Measurements from ENCODE around the gene SMAD3. TPM values are rescaled to one million over a fixed set of nuclear protein-coding genes. Genes with fewer than 3 reads are reported as not detected.

The SMAD3 gene
- total and polyA plus RNA-seq, 2 of the 4 experiments (the other 2 are of a cell fraction) = 71.0 to 177 TPM

DNA sequence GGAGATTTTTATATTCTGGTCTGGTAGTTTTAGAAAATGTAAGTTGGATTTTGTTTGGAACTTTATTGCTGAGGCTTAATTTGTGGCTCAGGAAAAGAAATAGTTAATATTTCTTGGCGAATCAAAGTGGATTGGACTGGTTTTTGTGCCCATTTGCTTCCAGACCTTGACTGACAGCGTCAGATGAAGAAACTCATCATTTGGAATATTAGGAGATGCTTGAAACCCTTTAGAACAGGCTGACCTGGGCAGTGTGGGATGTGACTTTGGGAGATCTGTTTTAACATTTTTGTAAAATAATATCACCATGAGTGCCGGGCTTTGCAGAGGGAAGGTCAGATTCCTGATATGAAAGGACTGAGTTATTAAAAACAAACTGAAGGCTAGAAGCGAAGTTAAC is 106.1 kb downstream of the SMAD3 start:
- no peak overlapping the region for H2BK15ac ChIP-seq (ENCODE audit: low read depth, low read length)
- no peak overlapping the region for H4K5ac ChIP-seq (ENCODE audit: low read depth, low read length)
- H3K4me1 ChIP-seq (ENCODE audit: control insufficient read depth, insufficient read depth, low read length) = peaks cover 72% of the 10 kb centered on the region
- in situ Hi-C loops (cut with MboI; ENCODE audit: low sequenced_read_pairs) (no loop called here), dilution Hi-C loops (cut with HindIII; ENCODE audit: low sequenced_read_pairs, unreplicated experiment) (no loop called here), intact Hi-C loops (cut with micrococcal nuclease) (loop anchor here (2.0 kb wide), 1 partner anchor 65 kb away; no protein-coding TSS in a partner anchor)
- ChIA-PET CTCF (no interaction called here), POLR2A (ENCODE audit: unreplicated experiment) (no interaction called here)
- no peak for DNase-seq
- H3K56ac ChIP-seq (ENCODE audit: extremely low read depth, insufficient read depth, low read length) = no peak overlapping the region; the same call in 1 of the 2 replicates
- H3K27me3 ChIP-seq (ENCODE audit: control insufficient read depth, insufficient read depth, low read length) = no peaks in the 10 kb centered on the region
- no peak for TF ChIP-seq NFE2L2 (IDR thresholded peaks at IDR 0.05; ENCODE audit: low read depth, low read length)
- TF ChIP-seq RCOR1 (IDR thresholded peaks at IDR 0.05; ENCODE audit: insufficient replicate concordance, low read length) = no peak
- TF ChIP-seq FOS (IDR thresholded peaks at IDR 0.05; ENCODE audit: low read depth, low read length) = no peak
- no peak for TF ChIP-seq CEBPB (IDR thresholded peaks at IDR 0.05; ENCODE audit: low read depth, low read length)
- no peak for TF ChIP-seq POLR2A (IDR thresholded peaks at IDR 0.05; ENCODE audit: low read depth, low read length)
- no peak for TF ChIP-seq RFX5 (IDR thresholded peaks at IDR 0.05; ENCODE audit: low read depth, low read length)
- TF ChIP-seq, protein P1, sequence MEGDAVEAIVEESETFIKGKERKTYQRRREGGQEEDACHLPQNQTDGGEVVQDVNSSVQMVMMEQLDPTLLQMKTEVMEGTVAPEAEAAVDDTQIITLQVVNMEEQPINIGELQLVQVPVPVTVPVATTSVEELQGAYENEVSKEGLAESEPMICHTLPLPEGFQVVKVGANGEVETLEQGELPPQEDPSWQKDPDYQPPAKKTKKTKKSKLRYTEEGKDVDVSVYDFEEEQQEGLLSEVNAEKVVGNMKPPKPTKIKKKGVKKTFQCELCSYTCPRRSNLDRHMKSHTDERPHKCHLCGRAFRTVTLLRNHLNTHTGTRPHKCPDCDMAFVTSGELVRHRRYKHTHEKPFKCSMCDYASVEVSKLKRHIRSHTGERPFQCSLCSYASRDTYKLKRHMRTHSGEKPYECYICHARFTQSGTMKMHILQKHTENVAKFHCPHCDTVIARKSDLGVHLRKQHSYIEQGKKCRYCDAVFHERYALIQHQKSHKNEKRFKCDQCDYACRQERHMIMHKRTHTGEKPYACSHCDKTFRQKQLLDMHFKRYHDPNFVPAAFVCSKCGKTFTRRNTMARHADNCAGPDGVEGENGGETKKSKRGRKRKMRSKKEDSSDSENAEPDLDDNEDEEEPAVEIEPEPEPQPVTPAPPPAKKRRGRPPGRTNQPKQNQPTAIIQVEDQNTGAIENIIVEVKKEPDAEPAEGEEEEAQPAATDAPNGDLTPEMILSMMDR (conservative IDR thresholded peaks at IDR 0.05; ENCODE audit: low read depth, low read length) = no peak
- no peak overlapping the region for H3K4me3 ChIP-seq (ENCODE audit: insufficient read depth, low read depth, low read length)
- H3K23ac ChIP-seq (ENCODE audit: low read depth, low read length) = 0 out of 2 replicates have a peak overlapping the region, but pooled peaks have one; percentile 18
- no peaks in the 10 kb centered on the region for H3K9me3 ChIP-seq (ENCODE audit: control insufficient read depth, insufficient read depth, low read length)
- no peak overlapping the region for H3K18ac ChIP-seq (ENCODE audit: low read depth, low read length)
- no peak overlapping the region for H2AK5ac ChIP-seq (ENCODE audit: low read depth, low read length)
- H2AK9ac ChIP-seq (replicated peaks; ENCODE audit: low read depth, low read length, poor library complexity) = no peak overlapping the region
- WGBS, 2 experiments (ENCODE audit: extremely low coverage in 2 of 2, insufficient read length in 1 of 2) = 100% methylated on average over 1 of the region's 4 CpGs; no CpG with 5 or more reads in 1 of the 2 experiments
- H3K9ac ChIP-seq (ENCODE audit: low read depth, low read length) = no peak overlapping the region
- 0 out of 2 replicates have a peak overlapping the region, but pooled peaks have one; percentile 4 for H3K4ac ChIP-seq (ENCODE audit: low read depth, low read length)
- H4K91ac ChIP-seq (ENCODE audit: insufficient read depth, low read depth, low read length) = 0 out of 2 replicates have a peak overlapping the region, but pooled peaks have one; percentile 51
- H3K27ac ChIP-seq (ENCODE audit: insufficient read depth, low read length) = no peak overlapping the region; the same call in 1 of the 2 replicates
- H4K20me1 ChIP-seq (ENCODE audit: insufficient read depth, low read length) = peaks cover 22% of the 10 kb centered on the region
- H3K79me1 ChIP-seq (ENCODE audit: low read depth in 1 of 2, low read length in 2 of 2) = peaks cover 75 to 99% of the 10 kb centered on the region in 2 experiments
- ATAC-seq (ENCODE audit: low read depth) = no peak
- no peak overlapping the region for H3K4me2 ChIP-seq (ENCODE audit: low read depth, low read length)
- H2BK120ac ChIP-seq (ENCODE audit: low read depth, low read length) = 0 out of 2 replicates have a peak overlapping the region, but pooled peaks have one; percentile 28
- no TSS peak for BruUV-seq (replicated peaks)
- H2BK20ac ChIP-seq (ENCODE audit: low read depth, low read length) = 0 out of 2 replicates have a peak overlapping the region, but pooled peaks have one; percentile 27
- peak overlapping the region; percentile 6 to 55; a peak in 3 of 4 replicates for H4K8ac ChIP-seq (ENCODE audit: low read depth in 2 of 2, low read length in 2 of 2)
- H3K36me3 ChIP-seq (ENCODE audit: control insufficient read depth, insufficient read depth, low read length) = peaks cover 84% of the 10 kb centered on the region
- H3K14ac ChIP-seq (replicated peaks; ENCODE audit: low read depth, low read length) = no peak overlapping the region
- peak overlapping the region; percentile 68 for H2BK5ac ChIP-seq (ENCODE audit: low read depth, low read length, poor library complexity, severe bottlenecking)
- H2AFZ ChIP-seq (replicated peaks; ENCODE audit: low read length, poor library complexity) = no peak overlapping the region
- peaks cover 70% of the 10 kb centered on the region for H3K9me1 ChIP-seq (ENCODE audit: insufficient read depth, low read length)
